ENCODE measurements around the gene RBM5.

DNA sequence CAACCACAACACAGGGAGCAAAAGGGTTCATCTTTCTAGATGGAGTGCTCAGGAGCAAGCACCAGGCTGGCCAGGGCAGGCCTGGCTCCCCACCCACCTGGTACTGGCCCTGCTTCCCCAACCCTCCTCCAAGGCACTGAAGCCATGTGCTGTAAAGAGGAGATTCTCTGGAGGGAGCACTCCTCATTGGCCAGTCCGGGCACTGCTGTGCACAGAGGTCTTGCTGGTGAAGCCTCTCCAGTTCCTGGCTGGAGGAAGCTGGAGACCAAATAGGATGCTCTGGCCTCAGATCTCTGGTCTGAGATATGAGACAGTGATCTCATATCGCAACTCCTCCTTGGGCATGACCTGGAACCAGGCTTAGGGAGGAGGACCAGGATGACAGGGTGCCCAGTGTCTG, 58.7 kb downstream of the RBM5 start:
- TF ChIP-seq, protein P1, sequence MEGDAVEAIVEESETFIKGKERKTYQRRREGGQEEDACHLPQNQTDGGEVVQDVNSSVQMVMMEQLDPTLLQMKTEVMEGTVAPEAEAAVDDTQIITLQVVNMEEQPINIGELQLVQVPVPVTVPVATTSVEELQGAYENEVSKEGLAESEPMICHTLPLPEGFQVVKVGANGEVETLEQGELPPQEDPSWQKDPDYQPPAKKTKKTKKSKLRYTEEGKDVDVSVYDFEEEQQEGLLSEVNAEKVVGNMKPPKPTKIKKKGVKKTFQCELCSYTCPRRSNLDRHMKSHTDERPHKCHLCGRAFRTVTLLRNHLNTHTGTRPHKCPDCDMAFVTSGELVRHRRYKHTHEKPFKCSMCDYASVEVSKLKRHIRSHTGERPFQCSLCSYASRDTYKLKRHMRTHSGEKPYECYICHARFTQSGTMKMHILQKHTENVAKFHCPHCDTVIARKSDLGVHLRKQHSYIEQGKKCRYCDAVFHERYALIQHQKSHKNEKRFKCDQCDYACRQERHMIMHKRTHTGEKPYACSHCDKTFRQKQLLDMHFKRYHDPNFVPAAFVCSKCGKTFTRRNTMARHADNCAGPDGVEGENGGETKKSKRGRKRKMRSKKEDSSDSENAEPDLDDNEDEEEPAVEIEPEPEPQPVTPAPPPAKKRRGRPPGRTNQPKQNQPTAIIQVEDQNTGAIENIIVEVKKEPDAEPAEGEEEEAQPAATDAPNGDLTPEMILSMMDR (IDR thresholded peaks at IDR 0.05), result no peak
- TF ChIP-seq RFX5 (IDR thresholded peaks at IDR 0.05; ENCODE audit: low read length) (no peak), RCOR1 (IDR thresholded peaks at IDR 0.05; ENCODE audit: low read length) (no peak), RAD21 (IDR thresholded peaks at IDR 0.05; ENCODE audit: low read length) (no peak; the same call in 1 of the 2 replicates), POLR2AphosphoS5 (IDR thresholded peaks at IDR 0.05; ENCODE audit: low read depth, low read length) (no peak), RXRA (IDR thresholded peaks at IDR 0.05; ENCODE audit: borderline replicate concordance, low read depth) (no peak)
- TF ChIP-seq, protein P2, sequence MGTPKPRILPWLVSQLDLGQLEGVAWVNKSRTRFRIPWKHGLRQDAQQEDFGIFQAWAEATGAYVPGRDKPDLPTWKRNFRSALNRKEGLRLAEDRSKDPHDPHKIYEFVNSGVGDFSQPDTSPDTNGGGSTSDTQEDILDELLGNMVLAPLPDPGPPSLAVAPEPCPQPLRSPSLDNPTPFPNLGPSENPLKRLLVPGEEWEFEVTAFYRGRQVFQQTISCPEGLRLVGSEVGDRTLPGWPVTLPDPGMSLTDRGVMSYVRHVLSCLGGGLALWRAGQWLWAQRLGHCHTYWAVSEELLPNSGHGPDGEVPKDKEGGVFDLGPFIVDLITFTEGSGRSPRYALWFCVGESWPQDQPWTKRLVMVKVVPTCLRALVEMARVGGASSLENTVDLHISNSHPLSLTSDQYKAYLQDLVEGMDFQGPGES (IDR thresholded peaks at IDR 0.05; ENCODE audit: low read depth, low read length), result no peak
